H1 (cell line): ENCODE data around the gene CELSR1. TPM values are rescaled to one million over a fixed set of nuclear protein-coding genes. Genes with fewer than 3 reads are reported as not detected.

Source experiments
- CTCF ChIA-PET: fragments of 300-600 bp; sonication (Branson Sonifier 250); formaldehyde crosslinking; loops from one replicate; lab custom pipeline; 2021; ENCODE audit not compliant: partially characterized antibody; lab: Charles Lee
- POLR2A ChIA-PET: fragments of 300-600 bp; sonication (Branson Sonifier 250); formaldehyde crosslinking; loops from one replicate; lab custom pipeline; 2021; ENCODE audit warnings: inconsistent platforms; ENCODE audit not compliant: partially characterized antibody; lab: Charles Lee
- DNase-seq, 2 experiments: peaks; one replicate each; pipeline versions ENCODE4 v3.0.0 to v3.0.0-alpha.2; 2010 to 2022; ENCODE audit warnings: low spot score in 2 of 2, low read depth in 1 of 2, mixed read lengths in 1 of 2
- FAIRE-seq: peaks from 2 replicates; lab custom pipeline; 2011; peaks lifted over from hg19 to GRCh38; lab: Jason Lieb, UNC
- H2AFZ ChIP-seq: 2 replicates; pipeline ENCODE4 v1.8.1; 2012; ENCODE audit warnings: low read length, inconsistent platforms
- H2AK5ac ChIP-seq: 2 replicates; pipeline ENCODE4 v1.6.1; 2013; ENCODE audit warnings: low read depth, low read length
- H2BK120ac ChIP-seq: replicated peaks from 2 replicates; pipeline ENCODE3; 2013; ENCODE audit warnings: low read depth, low read length, inconsistent platforms
- H2BK12ac ChIP-seq: 2 replicates; pipeline ENCODE4 v1.6.1; 2013; ENCODE audit warnings: low read depth, low read length
- H2BK15ac ChIP-seq: 2 replicates; pipeline ENCODE4 v1.6.1; 2013; ENCODE audit warnings: low read length
- H2BK20ac ChIP-seq: 2 replicates; pipeline ENCODE4 v1.6.1; 2013; ENCODE audit warnings: low read length
- H2BK5ac ChIP-seq: 2 replicates; pipeline ENCODE4 v1.6.1; 2013; ENCODE audit warnings: low read depth, low read length
- H3K14ac ChIP-seq: 2 replicates; pipeline ENCODE4 v1.6.1; 2013; ENCODE audit warnings: inconsistent platforms; ENCODE audit not compliant: insufficient read length
- H3K18ac ChIP-seq: 2 replicates; pipeline ENCODE4 v1.6.1; 2013; ENCODE audit warnings: low read length; ENCODE audit errors: extremely low read depth
- H3K23ac ChIP-seq: 2 replicates; pipeline ENCODE4 v1.6.1; 2013; ENCODE audit warnings: inconsistent platforms; ENCODE audit not compliant: insufficient read length
- H3K23me2 ChIP-seq: 2 replicates; pipeline ENCODE4 v1.6.1; 2013; ENCODE audit warnings: low read depth, low read length
- H3K27ac ChIP-seq: 2 replicates; pipeline ENCODE4 v1.6.1; 2011; ENCODE audit warnings: low read depth, low read length, inconsistent platforms
- H3K27me3 ChIP-seq, 4 experiments: replicated peaks in 1 of 4; 1 replicate in 1 of 4; 2 replicates in 3 of 4; pipeline versions ENCODE4 v1.6.1 to v1.8.1; 2011 to 2013; ENCODE audit warnings: low read length in 3 of 4, mild to moderate bottlenecking in 3 of 4, inconsistent platforms in 2 of 4, mixed read lengths in 2 of 4, moderate library complexity in 1 of 4; ENCODE audit not compliant: control insufficient read depth in 3 of 4, insufficient read depth in 3 of 4; ENCODE audit errors: extremely low read depth in 1 of 4
- H3K36me3 ChIP-seq, 4 experiments: 2 replicates each; pipeline versions ENCODE4 v1.6.1 to v1.8.1; 2011 to 2013; ENCODE audit warnings: mild to moderate bottlenecking in 4 of 4, low read length in 3 of 4, moderate library complexity in 2 of 4, control low read depth in 1 of 4, inconsistent platforms in 1 of 4; ENCODE audit not compliant: insufficient read depth in 4 of 4, control insufficient read depth in 2 of 4
- H3K4ac ChIP-seq: replicated peaks from 2 replicates; pipeline ENCODE3; 2013; ENCODE audit warnings: low read length, low read depth, mixed read lengths, inconsistent platforms; ENCODE audit not compliant: insufficient read length
- H3K4me1 ChIP-seq, 4 experiments: replicated peaks in 1 of 4; 1 replicate in 1 of 4; 2 replicates in 3 of 4; pipeline versions ENCODE4 v1.6.1 to v1.8.1; 2011 to 2013; ENCODE audit warnings: low read length in 3 of 4, inconsistent platforms in 2 of 4, mixed read lengths in 1 of 4; ENCODE audit not compliant: insufficient read depth in 4 of 4, control insufficient read depth in 3 of 4
- H3K4me2 ChIP-seq, 2 experiments: 2 replicates each; pipeline versions ENCODE4 v1.6.1 to v1.8.1; 2011 to 2013; ENCODE audit warnings: low read depth in 2 of 2, low read length in 2 of 2, control low read depth in 1 of 2, inconsistent platforms in 1 of 2, mild to moderate bottlenecking in 1 of 2; ENCODE audit not compliant: insufficient read depth in 1 of 2
- H3K4me3 ChIP-seq, 4 experiments: fragments of 200-600, 300-600 bp in 1 of 4; sonication (generic), shearing (Covaris generic), sonication (Bioruptor Twin) in 1 of 4; 2 replicates each; pipeline versions ENCODE4 v1.5.1 to v1.8.1; 2011 to 2016; ENCODE audit warnings: low read length in 4 of 4, low read depth in 3 of 4, control low read depth in 2 of 4, inconsistent platforms in 2 of 4, mild to moderate bottlenecking in 2 of 4, mixed read lengths in 1 of 4, moderate library complexity in 1 of 4; ENCODE audit not compliant: insufficient read depth in 2 of 4; ENCODE audit errors: extremely low read depth in 1 of 4
- H3K56ac ChIP-seq: replicated peaks from 2 replicates; pipeline ENCODE3; 2013; ENCODE audit warnings: low read depth, mild to moderate bottlenecking, mixed read lengths, low read length, inconsistent platforms; ENCODE audit not compliant: insufficient read length
- H3K79me1 ChIP-seq: 2 replicates; pipeline ENCODE4 v1.6.1; 2013; ENCODE audit warnings: low read depth, low read length, control low read depth
- H3K79me2 ChIP-seq, 2 experiments: 2 replicates each; pipeline versions ENCODE4 v1.6.1 to v1.8.1; 2012 to 2013; ENCODE audit warnings: low read length in 2 of 2, mild to moderate bottlenecking in 2 of 2, inconsistent platforms in 1 of 2; ENCODE audit not compliant: insufficient read depth in 2 of 2, control insufficient read depth in 1 of 2
- H3K9ac ChIP-seq, 4 experiments: replicated peaks in 1 of 4; 1 replicate in 1 of 4; 2 replicates in 3 of 4; pipeline versions ENCODE4 v1.6.1 to v1.8.1; 2011 to 2013; ENCODE audit warnings: low read depth in 3 of 4, low read length in 3 of 4, control low read depth in 2 of 4, mild to moderate bottlenecking in 2 of 4, moderate library complexity in 2 of 4, inconsistent platforms in 1 of 4; ENCODE audit errors: extremely low read depth in 1 of 4
- H3K9me3 ChIP-seq, 2 experiments: 2 replicates each; pipeline versions ENCODE4 v1.6.1 to v1.8.1; 2012 to 2013; ENCODE audit warnings: mild to moderate bottlenecking in 2 of 2, moderate library complexity in 2 of 2, control low read depth in 1 of 2, inconsistent platforms in 1 of 2, low read depth in 1 of 2, low read length in 1 of 2, mixed read lengths in 1 of 2; ENCODE audit not compliant: insufficient read depth in 2 of 2
- H4K20me1 ChIP-seq, 2 experiments: replicated peaks in 1 of 2; 2 replicates each; pipeline versions ENCODE3 to v1.8.1; 2011 to 2013; ENCODE audit warnings: inconsistent platforms in 2 of 2, low read length in 2 of 2, mild to moderate bottlenecking in 1 of 2; ENCODE audit not compliant: insufficient read depth in 2 of 2, control insufficient read depth in 1 of 2
- H4K5ac ChIP-seq: 2 replicates; pipeline ENCODE4 v1.6.1; 2013; ENCODE audit warnings: low read length, low read depth, mixed read lengths, inconsistent platforms; ENCODE audit not compliant: insufficient read length
- H4K8ac ChIP-seq: 2 replicates; pipeline ENCODE4 v1.8.0; 2013; ENCODE audit warnings: mild to moderate bottlenecking, moderate library complexity, low read length, inconsistent platforms; ENCODE audit not compliant: insufficient read depth; ENCODE audit errors: extremely low read depth
- H4K91ac ChIP-seq: replicated peaks from 2 replicates; pipeline ENCODE3; 2013; ENCODE audit warnings: low read length, mixed read lengths, inconsistent platforms; ENCODE audit not compliant: insufficient read length
- CHD1 ChIP-seq: IDR thresholded peaks from 2 replicates; pipeline ENCODE4 v1.6.1; 2012; ENCODE audit warnings: low read depth, low read length, improper control_type of control experiment
- FOSL1 ChIP-seq: IDR thresholded peaks from 2 replicates; pipeline ENCODE4 v1.6.1; 2011; ENCODE audit warnings: mild to moderate bottlenecking, low read depth, low read length, moderate library complexity; ENCODE audit not compliant: insufficient read depth
- GTF2F1 ChIP-seq: IDR thresholded peaks from 2 replicates; pipeline ENCODE4 v1.6.1; 2012; ENCODE audit warnings: low read depth, low read length, improper control_type of control experiment, borderline replicate concordance
- MAFK ChIP-seq: IDR thresholded peaks from 2 replicates; pipeline ENCODE4 v1.6.1; 2012; ENCODE audit warnings: low read depth, mild to moderate bottlenecking, improper control_type of control experiment, low read length
- SP4 ChIP-seq: IDR thresholded peaks from 2 replicates; pipeline ENCODE4 v1.6.1; 2012; ENCODE audit warnings: low read length, inconsistent platforms
- SRF ChIP-seq: IDR thresholded peaks from 2 replicates; pipeline ENCODE4 v1.6.1; 2011; ENCODE audit warnings: mild to moderate bottlenecking, low read depth, low read length, moderate library complexity
- SUZ12 ChIP-seq: fragments of 200-600 bp; sonication (generic); IDR thresholded peaks from 2 replicates; pipeline ENCODE4 v1.6.1; 2012; ENCODE audit warnings: mild to moderate bottlenecking, inconsistent platforms, low read length, moderate library complexity, mixed read lengths
- WGBS, 2 experiments: shearing (Covaris generic) in 1 of 2; methylation state at CpG; one replicate each; pipeline versions ENCODE4 v1.1.6 to v1.1.7; 2013 to 2015; ENCODE audit warnings: low lambda C conversion rate in 2 of 2, mixed read lengths in 2 of 2, inconsistent platforms in 1 of 2, low coverage in 1 of 2, missing lambda C conversion rate in 1 of 2; ENCODE audit not compliant: insufficient replicate concordance in 2 of 2, insufficient coverage in 1 of 2, insufficient read length in 1 of 2; ENCODE audit errors: extremely low coverage in 1 of 2, missing lambda C conversion rate in 1 of 2; 5-methylcytosine and 5-hydroxymethylcytosine counted together
- polyA plus RNA-seq, 7 experiments: library from polyadenylated mRNA; depleted of rRNA in 3 of 7; stranded (reverse) in 5 of 7; unstranded in 2 of 7; fragments of >200 nt in 5 of 7; fragments of 200-250 nt in 2 of 7; gene quantifications; 1 replicate in 5 of 7; 2 replicates in 1 of 7; 4 replicates in 1 of 7; pipeline versions ENCODE4 v1.2.1 to v1.2.3, GENCODE V29; 2011 to 2013; ENCODE audit warnings: missing spikeins in 2 of 7, mixed read lengths in 2 of 7
- total RNA-seq: library from RNA; stranded (reverse); fragmentation: NEBNext Ultra II Directional; extraction: Animal tissue kit (Norgen Biotek cat#: 25700); gene quantifications from 2 replicates; pipeline ENCODE4 v1.2.1, GENCODE V29; 2021

Gene CELSR1
- total and polyA plus RNA-seq, 2 of the 8 experiments (the other 6 are each of a cell fraction or from before 2014, with no cell fraction given) = 9.0 to 12.4 TPM

DNA sequence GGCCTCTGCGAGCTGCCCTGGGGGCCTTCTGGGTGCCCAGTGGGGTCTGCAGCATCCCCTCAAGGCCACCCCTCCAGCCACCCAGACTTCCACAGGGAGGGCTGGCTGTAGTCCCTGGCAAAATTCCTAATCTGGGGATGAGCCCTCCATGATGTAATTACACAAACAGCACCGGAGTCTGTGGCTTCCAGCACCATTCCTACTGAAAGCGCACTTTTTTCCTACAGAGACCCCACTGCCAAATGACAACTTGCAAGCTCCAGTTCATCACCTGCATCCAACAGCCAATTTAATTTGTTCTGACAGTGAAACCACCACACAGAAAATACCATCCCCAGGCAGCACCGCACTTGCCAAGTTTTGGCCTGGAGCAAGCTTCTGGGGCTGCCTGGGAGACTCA is 131.5 kb downstream of the CELSR1 start:
- peaks cover 0 to 3% of the 10 kb centered on the region in 2 experiments for H4K20me1 ChIP-seq
- H3K4me2 ChIP-seq = no peak overlapping the region
- POLR2A ChIA-PET = no interaction called here
- no peak overlapping the region for H3K9ac ChIP-seq
- no peak overlapping the region for H2AK5ac ChIP-seq
- no peak overlapping the region for H3K27ac ChIP-seq
- H2BK20ac ChIP-seq = no peak overlapping the region
- no peak overlapping the region for H3K14ac ChIP-seq
- H3K4me1 ChIP-seq = peaks cover 0 to 7% (median 4%) of the 10 kb centered on the region in 4 experiments; a peak in 4 of 7 replicates
- CTCF ChIA-PET = interaction anchor here (0.6 to 2.6 kb wide), 5 partner anchors 11 to 38 kb away, joined by 3 to 6 read pairs (median 3); no protein-coding TSS in a partner anchor
- H3K79me2 ChIP-seq = no peaks in the 10 kb centered on the region
- H2BK15ac ChIP-seq = no peak overlapping the region
- DNase-seq = no peak
- no peak overlapping the region for H3K18ac ChIP-seq
- WGBS, 2 experiments = 96% methylated on average over 4 of the region's 4 CpGs; no CpG with 5 or more reads in 1 of the 2 experiments
- H2BK5ac ChIP-seq = no peak overlapping the region
- H4K8ac ChIP-seq = peak overlapping the region; percentile 28; the same call in 1 of the 2 replicates
- no peaks in the 10 kb centered on the region for H3K36me3 ChIP-seq
- no peak overlapping the region for H3K23ac ChIP-seq
- no peaks in the 10 kb centered on the region for H3K27me3 ChIP-seq
- TF ChIP-seq GTF2F1 = no peak
- no peak for TF ChIP-seq SUZ12
- no peak for TF ChIP-seq SP4
- no peak for TF ChIP-seq FOSL1
- TF ChIP-seq MAFK = no peak
- TF ChIP-seq CHD1 = no peak
- no peak for TF ChIP-seq SRF
- no peak overlapping the region for H2AFZ ChIP-seq
- H3K79me1 ChIP-seq = no peaks in the 10 kb centered on the region
- H3K9me3 ChIP-seq = no peaks in the 10 kb centered on the region
- no peak overlapping the region for H3K4ac ChIP-seq
- no peak overlapping the region for H3K56ac ChIP-seq
- no peak overlapping the region for H4K91ac ChIP-seq
- H3K4me3 ChIP-seq = no peak overlapping the region
- no peaks in the 10 kb centered on the region for H3K23me2 ChIP-seq
- H4K5ac ChIP-seq = no peak overlapping the region
- no peak overlapping the region for H2BK12ac ChIP-seq
- H2BK120ac ChIP-seq = no peak overlapping the region
- FAIRE-seq = no peak
